Jurkat, Clone E6-1 (cell line): ENCODE data around the gene CD2.

Source experiments
- DNase-seq: peaks from one replicate; pipeline ENCODE4 v3.0.0-alpha.2; 2011; ENCODE audit warnings: low read depth, low spot score
- H3K4me3 ChIP-seq: 2 replicates; pipeline ENCODE4 v1.5.1; 2011; ENCODE audit warnings: mild to moderate bottlenecking, low read length, control low read depth, moderate library complexity

CD2 gene

GRCh38 chr1:116769561-116769977, 15.3 kb downstream of the CD2 start:
- peak; percentile 100 for DNase-seq

GRCh38 chr1:116769994-116770393, 15.8 kb downstream of the CD2 start:
- peak overlapping the region; percentile 27 for H3K4me3 ChIP-seq
- DNase-seq, result no peak

More at GRCh38 chr1:116769561-116769977, 15.3 kb downstream of the CD2 start:
- peak overlapping the region; percentile 30 for H3K4me3 ChIP-seq

GRCh38 chr1:116770625-116771024, 16.4 kb downstream of the CD2 start:
- no peak for DNase-seq
- no peak overlapping the region for H3K4me3 ChIP-seq

- DNase-seq, result no peak
- no peak overlapping the region for H3K4me3 ChIP-seq
Observed at GRCh38 chr1:116771997-116772647, 17.9 kb downstream of the CD2 start.

DNA sequence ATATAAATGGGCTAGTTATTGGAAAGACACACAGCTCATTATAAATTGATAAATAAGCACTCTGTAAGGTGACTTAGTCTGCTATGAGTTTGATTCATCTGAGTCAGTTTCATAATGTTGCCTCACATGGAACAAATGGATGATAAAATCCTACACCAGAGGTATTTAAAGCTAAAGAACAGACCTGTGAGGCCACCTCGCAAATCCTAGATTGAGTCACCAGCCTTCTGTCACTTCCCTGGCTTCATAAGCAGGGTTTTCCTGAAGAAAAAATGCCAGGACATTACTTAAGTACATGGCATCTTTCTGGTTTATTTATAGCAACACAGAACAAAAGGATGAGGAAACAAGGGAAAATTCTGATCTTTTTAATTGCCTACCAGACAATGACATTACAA, 18.4 kb downstream of the CD2 start:
- no peak for DNase-seq
- H3K4me3 ChIP-seq, result no peak overlapping the region

DNA sequence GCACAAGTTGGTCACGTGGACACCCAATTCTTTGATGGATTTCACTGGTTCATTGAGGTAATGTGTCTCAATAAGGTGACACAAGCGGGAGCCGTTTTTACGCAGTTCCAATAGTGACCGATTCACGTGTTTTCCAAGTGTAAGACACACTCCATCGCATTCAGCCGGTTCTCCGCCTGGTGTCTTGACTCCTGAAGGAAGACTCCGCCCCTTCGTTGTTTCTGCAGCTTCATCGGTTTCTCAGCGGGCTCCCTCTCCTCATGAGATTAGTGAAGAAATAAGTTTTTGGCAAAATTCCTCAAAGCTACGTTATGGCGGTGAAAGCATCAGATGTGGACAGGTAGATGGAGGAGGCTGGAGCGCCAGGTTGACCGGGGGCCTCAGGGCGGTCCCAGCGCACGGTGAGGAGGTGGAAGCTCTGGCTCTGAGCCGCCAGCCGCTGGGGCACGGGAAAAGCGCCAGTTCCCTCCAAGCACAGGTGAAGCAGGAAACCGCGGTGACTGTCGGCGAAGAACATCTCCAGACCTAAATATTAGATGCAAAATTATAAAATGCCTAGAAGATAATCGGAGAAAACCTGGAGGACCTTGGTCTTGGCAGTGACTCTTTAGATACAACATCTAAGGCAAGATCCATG, 21.0 kb downstream of the CD2 start:
- H3K4me3 ChIP-seq, result no peak overlapping the region
- DNase-seq, result no peak

- H3K4me3 ChIP-seq, result no peak overlapping the region
- DNase-seq, result no peak
Observed at GRCh38 chr1:116777831-116778830, 23.9 kb downstream of the CD2 start.

DNA sequence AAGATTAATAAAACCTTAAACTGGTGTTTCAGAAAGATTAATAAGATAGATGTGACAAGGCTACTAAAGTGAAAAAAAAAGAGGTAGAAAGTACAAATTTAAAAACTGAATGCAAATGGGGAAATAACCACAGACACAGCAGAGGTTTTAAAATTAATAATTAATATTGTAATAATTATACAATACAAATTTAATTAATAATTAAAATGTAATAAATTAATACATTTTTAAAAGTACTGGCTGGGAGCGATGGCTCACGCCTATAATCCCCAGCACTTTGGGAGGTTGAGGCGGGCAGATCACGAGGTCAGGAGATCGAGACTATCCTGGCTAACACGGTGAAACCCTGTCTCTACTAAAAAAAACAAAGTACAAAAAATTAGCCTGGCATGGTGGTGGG, 26.8 kb downstream of the CD2 start:
- no peak for DNase-seq
- no peak overlapping the region for H3K4me3 ChIP-seq

- H3K4me3 ChIP-seq, result no peak overlapping the region
- DNase-seq, result no peak
Observed at GRCh38 chr1:116785006-116785405, 30.8 kb downstream of the CD2 start.

DNA sequence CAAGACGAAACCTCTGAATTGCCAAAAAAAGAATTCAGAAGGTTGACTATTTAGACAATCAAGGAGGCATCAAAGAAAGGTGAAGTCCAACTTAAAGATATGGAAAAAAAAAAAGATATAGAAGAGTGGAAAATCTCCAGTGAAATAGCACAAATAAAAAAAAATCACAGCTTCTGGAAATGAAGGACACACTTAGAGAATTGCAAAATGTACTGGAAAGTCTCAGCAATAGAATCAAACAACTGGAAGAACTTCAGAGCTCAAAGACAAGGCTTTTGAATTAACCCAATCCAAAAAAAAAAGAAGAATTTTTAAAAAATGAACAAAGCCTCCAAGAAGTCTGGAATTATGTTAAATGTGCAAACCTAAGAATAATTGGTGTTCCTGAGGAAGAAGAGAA, 31.8 kb downstream of the CD2 start:
- DNase-seq, result no peak
- no peak overlapping the region for H3K4me3 ChIP-seq

- no peak for DNase-seq
- no peak overlapping the region for H3K4me3 ChIP-seq
Observed at GRCh38 chr1:116791727-116792126, 37.5 kb downstream of the CD2 start.

DNA sequence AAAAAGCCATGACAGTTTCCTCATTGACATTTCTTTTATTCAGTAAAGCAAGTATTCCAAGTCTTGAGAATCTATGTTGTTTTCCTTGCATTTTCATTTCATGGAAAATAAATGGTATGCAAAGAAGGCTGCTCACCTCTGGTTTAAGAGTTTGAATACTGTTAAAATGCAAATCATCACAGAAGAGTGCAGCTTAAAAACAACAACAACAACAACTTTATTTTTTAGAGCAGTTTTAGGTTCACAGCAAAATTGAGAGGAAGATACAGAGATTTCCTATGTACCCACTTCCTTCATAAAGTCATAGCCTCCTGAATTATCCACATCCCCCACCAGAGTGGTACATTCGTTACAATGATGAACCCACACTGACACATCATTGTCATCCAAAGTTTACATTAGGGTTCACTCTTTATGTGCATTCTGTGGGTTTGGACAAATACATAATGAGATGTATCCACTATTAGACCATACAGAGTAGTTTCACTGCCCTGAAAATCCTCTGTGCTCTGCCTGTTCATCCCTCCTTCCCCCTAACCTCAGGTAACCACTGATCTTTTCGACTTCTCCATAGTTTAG, 39.2 kb downstream of the CD2 start:
- no peak for DNase-seq
- H3K4me3 ChIP-seq, result no peak overlapping the region

DNA sequence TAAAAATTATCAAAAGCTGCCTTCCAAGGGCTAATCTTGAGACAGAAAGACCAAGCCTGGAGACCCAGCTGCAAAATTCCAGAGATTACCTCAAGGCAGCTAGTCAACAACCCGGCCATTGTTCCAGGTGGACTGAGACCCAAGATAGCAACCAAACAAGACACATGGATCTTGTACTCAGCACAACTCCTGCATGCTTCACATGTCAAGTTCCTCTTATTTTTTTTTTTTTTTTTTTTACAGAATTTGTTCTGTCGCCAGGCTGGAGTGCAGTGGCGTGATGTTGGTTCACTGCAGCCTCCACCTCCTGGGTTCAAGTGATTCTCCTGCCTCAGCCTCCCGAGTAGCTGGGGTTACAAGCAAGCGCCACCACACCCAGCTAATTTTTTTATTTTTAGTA, 40.1 kb downstream of the CD2 start:
- no peak overlapping the region for H3K4me3 ChIP-seq
- no peak for DNase-seq

DNA sequence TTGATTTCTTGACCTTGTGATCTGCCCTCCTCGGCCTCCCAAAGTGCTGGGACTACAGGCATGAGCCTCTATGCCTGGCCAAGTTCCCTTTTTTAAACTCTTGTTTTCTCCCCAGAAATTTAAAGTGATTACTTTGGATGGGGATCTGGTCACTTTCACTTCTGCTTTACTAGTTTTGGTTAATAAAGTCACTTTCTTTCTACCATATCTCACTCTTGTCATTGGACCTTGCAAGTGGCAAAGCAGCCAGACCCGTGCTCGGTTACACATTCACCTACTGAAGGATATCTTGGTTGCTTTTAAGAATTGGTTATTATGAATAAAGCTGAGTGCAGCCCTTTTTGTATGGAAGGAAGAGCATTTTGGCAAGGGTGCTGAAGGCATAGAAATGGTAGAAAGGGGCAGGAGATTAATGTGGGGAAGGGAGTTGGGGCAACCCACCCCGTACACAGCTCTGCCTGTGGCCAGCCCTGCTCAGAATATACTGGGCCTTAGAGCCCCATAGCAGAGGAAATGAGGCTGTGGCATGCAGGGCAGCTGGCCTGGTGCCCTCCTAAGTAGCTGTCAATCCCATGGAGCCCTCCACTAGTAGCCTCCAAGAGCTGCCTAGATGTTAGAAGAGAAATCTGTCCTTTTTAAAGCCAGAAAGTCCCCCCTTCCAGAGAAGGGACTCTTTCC, 40.7 kb downstream of the CD2 start:
- DNase-seq, result no peak
- H3K4me3 ChIP-seq, result no peak overlapping the region

DNA sequence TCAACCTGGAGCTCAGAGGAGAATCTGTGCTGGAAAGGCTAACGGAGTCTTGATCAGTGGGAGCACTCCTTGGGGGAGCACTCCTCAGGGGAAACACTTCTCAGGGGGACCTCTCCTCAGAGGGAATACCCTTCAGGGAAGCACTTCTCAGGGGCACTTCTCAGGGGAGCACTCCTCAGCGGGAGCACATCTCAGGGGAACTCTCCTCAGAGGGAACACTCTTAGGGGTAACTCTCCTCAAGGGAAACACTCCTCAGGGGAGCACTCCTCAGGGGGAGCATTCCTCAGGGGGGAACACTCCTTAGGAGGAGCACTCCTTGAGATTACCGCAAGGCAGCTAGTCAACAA, 41.2 kb downstream of the CD2 start:
- DNase-seq, result no peak
- H3K4me3 ChIP-seq, result no peak overlapping the region

DNA sequence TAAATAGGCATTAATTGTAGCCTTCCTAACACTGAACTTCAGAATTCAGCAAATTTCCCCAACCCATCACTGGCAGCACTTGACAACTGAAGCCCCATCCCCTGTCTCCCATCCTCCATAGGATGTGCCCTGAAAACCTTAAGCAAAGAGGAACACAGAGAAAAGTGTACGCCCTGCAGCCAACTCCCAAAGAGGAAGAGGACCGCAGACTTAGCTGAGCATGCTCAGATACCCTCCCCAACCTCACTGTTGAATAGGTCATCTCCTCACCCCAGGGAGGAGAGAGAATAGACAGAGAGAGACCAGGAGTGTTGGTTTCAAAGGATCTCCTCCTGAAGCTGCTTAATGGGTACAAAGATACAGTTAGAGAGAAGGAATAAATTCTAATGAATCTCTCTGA, 50.5 kb downstream of the CD2 start:
- DNase-seq, result no peak
- H3K4me3 ChIP-seq, result no peak overlapping the region

GRCh38 chr1:116805398-116805797, 51.2 kb downstream of the CD2 start:
- DNase-seq, result no peak
- no peak overlapping the region for H3K4me3 ChIP-seq

DNA sequence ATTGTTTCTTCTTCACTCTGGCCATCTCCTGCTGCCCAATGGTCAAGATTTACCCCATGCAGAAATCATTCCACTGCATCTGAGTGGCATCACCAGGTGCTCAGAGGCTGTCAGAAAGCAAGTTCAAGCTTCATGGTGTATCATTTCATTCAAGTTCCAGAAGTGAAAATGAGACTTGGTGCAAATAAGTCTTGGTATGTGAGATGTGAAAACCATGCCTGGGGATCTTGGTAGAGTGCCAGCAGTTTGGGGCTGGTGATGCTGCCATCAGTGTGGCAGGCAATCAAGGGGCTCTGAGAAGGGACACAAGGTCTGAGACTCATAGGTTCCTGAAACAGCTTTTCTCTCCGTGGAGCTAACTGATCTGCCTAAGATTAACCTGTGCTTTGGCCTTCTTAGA, 52.0 kb downstream of the CD2 start:
- H3K4me3 ChIP-seq, result no peak overlapping the region
- no peak for DNase-seq

GRCh38 chr1:116806671-116807070, 52.4 kb downstream of the CD2 start:
- no peak overlapping the region for H3K4me3 ChIP-seq
- no peak for DNase-seq
